ENCODE measurements around the gene ING3.

GRCh38 chr7:120985130-120985758 is 34.7 kb downstream of the ING3 start:
- TF ChIP-seq CBFB (CRISPR knock-in tag; IDR thresholded peaks at IDR 0.05): no peak
- peak; percentile 97 for TF ChIP-seq HMBOX1 (IDR thresholded peaks at IDR 0.05)
- TF ChIP-seq, protein P1, sequence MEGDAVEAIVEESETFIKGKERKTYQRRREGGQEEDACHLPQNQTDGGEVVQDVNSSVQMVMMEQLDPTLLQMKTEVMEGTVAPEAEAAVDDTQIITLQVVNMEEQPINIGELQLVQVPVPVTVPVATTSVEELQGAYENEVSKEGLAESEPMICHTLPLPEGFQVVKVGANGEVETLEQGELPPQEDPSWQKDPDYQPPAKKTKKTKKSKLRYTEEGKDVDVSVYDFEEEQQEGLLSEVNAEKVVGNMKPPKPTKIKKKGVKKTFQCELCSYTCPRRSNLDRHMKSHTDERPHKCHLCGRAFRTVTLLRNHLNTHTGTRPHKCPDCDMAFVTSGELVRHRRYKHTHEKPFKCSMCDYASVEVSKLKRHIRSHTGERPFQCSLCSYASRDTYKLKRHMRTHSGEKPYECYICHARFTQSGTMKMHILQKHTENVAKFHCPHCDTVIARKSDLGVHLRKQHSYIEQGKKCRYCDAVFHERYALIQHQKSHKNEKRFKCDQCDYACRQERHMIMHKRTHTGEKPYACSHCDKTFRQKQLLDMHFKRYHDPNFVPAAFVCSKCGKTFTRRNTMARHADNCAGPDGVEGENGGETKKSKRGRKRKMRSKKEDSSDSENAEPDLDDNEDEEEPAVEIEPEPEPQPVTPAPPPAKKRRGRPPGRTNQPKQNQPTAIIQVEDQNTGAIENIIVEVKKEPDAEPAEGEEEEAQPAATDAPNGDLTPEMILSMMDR (IDR thresholded peaks at IDR 0.05 in 2 of 3, conservative IDR thresholded peaks at IDR 0.05 in 1 of 3; ENCODE audit: insufficient read depth in 2 of 3, low read depth in 1 of 3, low read length in 3 of 3): no peak
- no peak for TF ChIP-seq EZH2 (IDR thresholded peaks at IDR 0.05; ENCODE audit: borderline replicate concordance, low read depth, low read length)
- no peak for TF ChIP-seq ZFX (CRISPR knock-in tag; IDR thresholded peaks at IDR 0.05)
- no peak for TF ChIP-seq TCF7L2 (IDR thresholded peaks at IDR 0.05; ENCODE audit: low read depth, low read length)
